ENCODE results near the gene CELF3. TPM values are rescaled to one million over a fixed set of nuclear protein-coding genes. Genes with fewer than 3 reads are reported as not detected.

The CELF3 gene
- total and polyA plus RNA-seq, 2 of the 13 experiments (the other 11 are each of a cell fraction or from before 2014, with no cell fraction given) = not detected

DNA sequence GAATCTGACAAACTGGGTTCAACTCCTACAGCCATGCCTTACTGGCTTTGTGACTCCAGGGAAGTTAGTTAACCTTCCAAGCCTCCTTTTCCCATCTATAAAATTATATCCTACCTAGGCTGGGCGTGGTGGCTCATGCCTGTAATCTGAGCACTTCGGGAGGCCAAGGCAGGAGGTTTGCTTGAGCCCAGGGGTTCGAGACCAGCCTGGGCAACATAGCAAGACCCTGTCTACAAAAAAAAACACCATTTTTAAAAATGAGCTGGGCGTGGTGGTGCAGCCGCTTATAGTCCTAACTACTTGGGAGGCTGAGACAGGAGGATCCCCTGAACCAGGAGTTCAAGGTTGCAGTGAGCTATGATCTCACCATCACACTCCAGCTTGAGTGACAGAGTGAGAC lies 15.1 kb downstream of the CELF3 start (continued):
- no peak for TF ChIP-seq PRMT3 (CRISPR knock-in tag; IDR thresholded peaks at IDR 0.05; ENCODE audit: borderline replicate concordance, low read depth)
- TF ChIP-seq, protein P1, sequence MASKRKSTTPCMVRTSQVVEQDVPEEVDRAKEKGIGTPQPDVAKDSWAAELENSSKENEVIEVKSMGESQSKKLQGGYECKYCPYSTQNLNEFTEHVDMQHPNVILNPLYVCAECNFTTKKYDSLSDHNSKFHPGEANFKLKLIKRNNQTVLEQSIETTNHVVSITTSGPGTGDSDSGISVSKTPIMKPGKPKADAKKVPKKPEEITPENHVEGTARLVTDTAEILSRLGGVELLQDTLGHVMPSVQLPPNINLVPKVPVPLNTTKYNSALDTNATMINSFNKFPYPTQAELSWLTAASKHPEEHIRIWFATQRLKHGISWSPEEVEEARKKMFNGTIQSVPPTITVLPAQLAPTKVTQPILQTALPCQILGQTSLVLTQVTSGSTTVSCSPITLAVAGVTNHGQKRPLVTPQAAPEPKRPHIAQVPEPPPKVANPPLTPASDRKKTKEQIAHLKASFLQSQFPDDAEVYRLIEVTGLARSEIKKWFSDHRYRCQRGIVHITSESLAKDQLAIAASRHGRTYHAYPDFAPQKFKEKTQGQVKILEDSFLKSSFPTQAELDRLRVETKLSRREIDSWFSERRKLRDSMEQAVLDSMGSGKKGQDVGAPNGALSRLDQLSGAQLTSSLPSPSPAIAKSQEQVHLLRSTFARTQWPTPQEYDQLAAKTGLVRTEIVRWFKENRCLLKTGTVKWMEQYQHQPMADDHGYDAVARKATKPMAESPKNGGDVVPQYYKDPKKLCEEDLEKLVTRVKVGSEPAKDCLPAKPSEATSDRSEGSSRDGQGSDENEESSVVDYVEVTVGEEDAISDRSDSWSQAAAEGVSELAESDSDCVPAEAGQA (IDR thresholded peaks at IDR 0.05; ENCODE audit: low read depth) = no peak
- TF ChIP-seq, protein P1 (CRISPR knock-in tag; IDR thresholded peaks at IDR 0.05; ENCODE audit: borderline replicate concordance) = no peak
- TF ChIP-seq ZNF3 (CRISPR knock-in tag; IDR thresholded peaks at IDR 0.05) = no peak

DNA sequence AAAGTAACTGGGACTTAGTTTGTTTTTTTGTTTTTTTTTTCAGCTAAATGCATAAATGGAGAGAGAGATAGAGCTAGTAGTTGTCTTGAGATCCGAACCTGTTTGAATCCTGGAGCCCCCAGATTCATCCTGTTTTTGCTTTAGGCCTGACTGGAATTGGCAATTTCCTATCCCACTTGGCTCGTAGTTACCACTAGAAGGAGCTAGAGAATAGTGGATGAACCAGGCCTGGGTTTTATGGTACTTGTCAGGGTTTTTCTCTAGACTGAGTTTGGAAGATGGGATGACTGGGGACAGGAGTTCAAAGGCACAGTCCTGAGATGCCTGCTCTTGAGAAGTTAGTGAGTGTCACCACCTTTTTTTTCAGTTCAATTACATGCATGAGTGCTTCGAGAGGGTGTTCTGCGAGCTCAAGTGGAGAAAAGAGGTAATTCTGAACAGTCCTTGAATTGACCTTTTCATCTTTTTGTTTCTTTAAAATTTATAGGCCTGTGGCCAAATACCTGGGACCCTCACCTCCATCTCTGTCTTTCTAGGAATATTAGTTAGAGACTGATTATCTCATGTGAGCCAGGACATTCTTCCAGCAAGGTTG lies 23.4 kb downstream of the CELF3 start:
- 85% methylated on average over 4 of the region's 4 CpGs for WGBS (ENCODE audit: low lambda C conversion rate)
- Histone ChIP-seq H3K79me2 (ENCODE audit: insufficient read depth, low read length) (no peaks in the 10 kb centered on the region), H3K4me3 (replicated peaks in 1 of 3; ENCODE audit: insufficient read depth in 1 of 3, low read depth in 2 of 3, low read length in 3 of 3) (no peak overlapping the region), H3K27ac (ENCODE audit: extremely low read length, insufficient read depth, low read length) (no peak overlapping the region), H4K20me1 (ENCODE audit: insufficient read depth, low read length) (no peaks in the 10 kb centered on the region), H2AFZ (ENCODE audit: low read length) (no peak overlapping the region), H3K9me3 (ENCODE audit: low read length) (no peaks in the 10 kb centered on the region), H3K27me3 (ENCODE audit: control insufficient read depth in 1 of 2, insufficient read depth in 2 of 2, low read length in 2 of 2) (no peaks in the 10 kb centered on the region), H3K4me1 (ENCODE audit: insufficient read depth, low read length) (no peaks in the 10 kb centered on the region), H3K4me2 (ENCODE audit: low read depth, low read length) (no peak overlapping the region), H3K9ac (ENCODE audit: insufficient read depth, low read depth, low read length) (no peak overlapping the region), H3K36me3 (replicated peaks in 1 of 2; ENCODE audit: control insufficient read depth in 1 of 2, insufficient read depth in 2 of 2, low read length in 2 of 2) (peaks cover 5 to 36% of the 10 kb centered on the region in 2 experiments)
- DNase-seq (ENCODE audit: low spot score) (peak; percentile 36), FAIRE-seq (peak; percentile 51), ATAC-seq (peak; percentile 62)
- intact Hi-C loops (cut with micrococcal nuclease; ENCODE audit: unreplicated experiment) = loop anchor here (1.0 to 10.0 kb wide), 3 partner anchors 42 to 143 kb away; no protein-coding TSS in a partner anchor
- CTCF ChIA-PET (ENCODE audit: low intra/inter-chr PET ratio, low total read pairs) = interaction anchor here (1.3 to 2.3 kb wide), 3 partner anchors 42 to 143 kb away, joined by 5 to 16 read pairs (median 13); no protein-coding TSS in a partner anchor
- BruUV-seq (replicated peaks) = no TSS peak
- TF ChIP-seq TCF7L2 (IDR thresholded peaks at IDR 0.05; ENCODE audit: low read depth, low read length) (no peak), U2AF2 (IDR thresholded peaks at IDR 0.05; ENCODE audit: low read depth, low read length) (no peak), STAG1 (CRISPR knock-in tag; IDR thresholded peaks at IDR 0.05) (peak; percentile 82), SMC3 (IDR thresholded peaks at IDR 0.05; ENCODE audit: low read length) (peak; percentile 88), RAD21 (CRISPR knock-in tag; IDR thresholded peaks at IDR 0.05) (peak; percentile 69), POLR2AphosphoS2 (IDR thresholded peaks at IDR 0.05; ENCODE audit: low read depth, low read length) (no peak), ZNF329 (CRISPR knock-in tag; IDR thresholded peaks at IDR 0.05; ENCODE audit: low read depth) (no peak), IRF2 (CRISPR knock-in tag; IDR thresholded peaks at IDR 0.05) (0 out of 2 replicates have a peak, but pooled peaks have one; percentile 33), ZNF263 (CRISPR knock-in tag; IDR thresholded peaks at IDR 0.05) (no peak), ATM (IDR thresholded peaks at IDR 0.05; ENCODE audit: borderline replicate concordance) (no peak), ZBTB38 (CRISPR knock-in tag; IDR thresholded peaks at IDR 0.05) (no peak), ZNF121 (CRISPR knock-in tag; IDR thresholded peaks at IDR 0.05) (no peak), FOXK2 (IDR thresholded peaks at IDR 0.05) (no peak)
- TF ChIP-seq, protein P2, sequence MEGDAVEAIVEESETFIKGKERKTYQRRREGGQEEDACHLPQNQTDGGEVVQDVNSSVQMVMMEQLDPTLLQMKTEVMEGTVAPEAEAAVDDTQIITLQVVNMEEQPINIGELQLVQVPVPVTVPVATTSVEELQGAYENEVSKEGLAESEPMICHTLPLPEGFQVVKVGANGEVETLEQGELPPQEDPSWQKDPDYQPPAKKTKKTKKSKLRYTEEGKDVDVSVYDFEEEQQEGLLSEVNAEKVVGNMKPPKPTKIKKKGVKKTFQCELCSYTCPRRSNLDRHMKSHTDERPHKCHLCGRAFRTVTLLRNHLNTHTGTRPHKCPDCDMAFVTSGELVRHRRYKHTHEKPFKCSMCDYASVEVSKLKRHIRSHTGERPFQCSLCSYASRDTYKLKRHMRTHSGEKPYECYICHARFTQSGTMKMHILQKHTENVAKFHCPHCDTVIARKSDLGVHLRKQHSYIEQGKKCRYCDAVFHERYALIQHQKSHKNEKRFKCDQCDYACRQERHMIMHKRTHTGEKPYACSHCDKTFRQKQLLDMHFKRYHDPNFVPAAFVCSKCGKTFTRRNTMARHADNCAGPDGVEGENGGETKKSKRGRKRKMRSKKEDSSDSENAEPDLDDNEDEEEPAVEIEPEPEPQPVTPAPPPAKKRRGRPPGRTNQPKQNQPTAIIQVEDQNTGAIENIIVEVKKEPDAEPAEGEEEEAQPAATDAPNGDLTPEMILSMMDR (CRISPR knock-in tag; IDR thresholded peaks at IDR 0.05) = peak; percentile 77
- in situ Hi-C loops (cut with HindIII; ENCODE audit: extremely low pct_ligation_motif_present, low pct_unique_long_range_greater_than_20kb) = no loop called here
- POLR2A ChIA-PET = no interaction called here
